Stimulated activated CD8-positive, alpha-beta memory T cell treated with anti-CD3 and anti-CD28 coated beads, Interleukin-7, amount 100 ng/mL, for 24 hours (primary cell): ENCODE results near the gene NRIP1.
"Not testable (repeated sequence)": the region's sequence is repeated elsewhere in the genome, so short reads cannot be mapped to it uniquely, and the experiment has no call there.

Experiments used
- DNase-seq: peaks from one replicate; pipeline ENCODE4 v3.0.0-alpha.2; 2020; ENCODE audit warnings: low read depth

Gene NRIP1

GRCh38 chr21:14975136-14975919, 89.5 kb downstream of the NRIP1 start:
- DNase-seq, result no peak

GRCh38 chr21:14972678-14973077, 92.1 kb downstream of the NRIP1 start:
- no peak for DNase-seq

GRCh38 chr21:14968821-14969220, 96.0 kb downstream of the NRIP1 start:
- no peak for DNase-seq

GRCh38 chr21:14968029-14968428, 96.8 kb downstream of the NRIP1 start:
- DNase-seq, result no peak

GRCh38 chr21:14964621-14965020, 100.2 kb downstream of the NRIP1 start:
- no peak for DNase-seq

- DNase-seq, result no peak
Measured at GRCh38 chr21:14962217-14962616, 102.6 kb downstream of the NRIP1 start.

- no peak for DNase-seq
Measured at GRCh38 chr21:14961502-14961901, 103.3 kb downstream of the NRIP1 start.

GRCh38 chr21:14959343-14959742, 105.5 kb downstream of the NRIP1 start:
- no peak for DNase-seq

GRCh38 chr21:14957836-14958235, 107.0 kb downstream of the NRIP1 start:
- no peak for DNase-seq

GRCh38 chr21:14956807-14957206, 108.0 kb downstream of the NRIP1 start:
- no peak for DNase-seq

GRCh38 chr21:14955936-14956520, 108.8 kb downstream of the NRIP1 start:
- no peak for DNase-seq

- DNase-seq, result no peak
Measured at GRCh38 chr21:14952916-14953315, 111.9 kb downstream of the NRIP1 start.

- DNase-seq, result no peak
Measured at GRCh38 chr21:14949603-14950002, 115.2 kb downstream of the NRIP1 start.

GRCh38 chr21:14947613-14948160, 117.1 kb downstream of the NRIP1 start:
- no peak for DNase-seq

GRCh38 chr21:14945176-14945575, 119.6 kb downstream of the NRIP1 start:
- DNase-seq, result no peak

GRCh38 chr21:14943616-14944015, 121.2 kb downstream of the NRIP1 start:
- no peak for DNase-seq

- DNase-seq, result no peak
Measured at GRCh38 chr21:14942801-14943490, 121.9 kb downstream of the NRIP1 start.

GRCh38 chr21:14927324-14927723, 137.5 kb downstream of the NRIP1 start:
- not testable (repeated sequence) for DNase-seq

GRCh38 chr21:14926186-14926585, 138.6 kb downstream of the NRIP1 start:
- DNase-seq, result no peak

- DNase-seq, result no peak
Measured at GRCh38 chr21:14923468-14923867, 141.3 kb downstream of the NRIP1 start.

- no peak for DNase-seq
Measured at GRCh38 chr21:14922980-14923379, 141.8 kb downstream of the NRIP1 start.

GRCh38 chr21:14918527-14918926, 146.3 kb downstream of the NRIP1 start:
- DNase-seq, result no peak

GRCh38 chr21:14917762-14918161, 147.0 kb downstream of the NRIP1 start:
- DNase-seq, result no peak
